ENCODE results near the gene CYP4F8. TPM values are rescaled to one million over a fixed set of nuclear protein-coding genes. Genes with fewer than 3 reads are reported as not detected.

Gene CYP4F8
- total and polyA plus RNA-seq, 2 of the 8 experiments (the other 6 are each of a cell fraction or from before 2014, with no cell fraction given): not detected

DNA sequence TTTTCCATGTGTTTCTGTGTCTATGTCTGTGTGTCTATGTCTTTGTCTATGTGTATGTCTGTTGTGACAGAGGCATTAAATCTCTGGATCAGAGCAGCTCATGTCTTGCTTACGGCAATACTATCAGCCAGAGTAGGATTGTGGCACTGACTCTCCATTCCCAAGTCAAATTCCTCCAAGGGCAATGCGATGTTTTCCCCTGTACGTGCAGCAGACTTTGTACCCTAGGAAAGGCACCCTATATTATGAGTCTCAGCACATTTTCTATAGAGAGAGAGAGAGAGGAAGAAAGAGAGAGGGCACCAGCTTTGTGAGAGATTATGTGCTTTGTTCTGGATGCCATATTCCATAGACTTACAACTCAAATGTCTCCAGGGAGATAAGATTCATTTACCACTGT, 36.8 kb downstream of the CYP4F8 start (continued):
- TF ChIP-seq CTBP2 (IDR thresholded peaks at IDR 0.05; ENCODE audit: borderline replicate concordance, insufficient read depth, insufficient read length, low read length) (no peak), SIRT6 (IDR thresholded peaks at IDR 0.05; ENCODE audit: low read length) (no peak), GABPA (IDR thresholded peaks at IDR 0.05; ENCODE audit: borderline replicate concordance, insufficient read depth, low read length) (no peak), TCF12 (IDR thresholded peaks at IDR 0.05; ENCODE audit: low read depth, low read length) (no peak), SP4 (IDR thresholded peaks at IDR 0.05; ENCODE audit: low read length) (no peak), NANOG (IDR thresholded peaks at IDR 0.05; ENCODE audit: insufficient read depth, low read depth, low read length, poor library complexity, severe bottlenecking) (no peak), BCL11A (IDR thresholded peaks at IDR 0.05; ENCODE audit: low read depth in 2 of 2, low read length in 2 of 2) (no peak), POLR2AphosphoS5 (IDR thresholded peaks at IDR 0.05; ENCODE audit: low read depth, low read length) (no peak)
